Measurements from ENCODE around the gene FKBP4. TPM values are rescaled to one million over a fixed set of nuclear protein-coding genes. Genes with fewer than 3 reads are reported as not detected.
A peak's percentile ranks its signal among the peaks of the same experiment; 100 is the strongest.

The FKBP4 gene
- total and polyA plus RNA-seq, 2 of the 13 experiments (the other 11 are each of a cell fraction or from before 2014, with no cell fraction given): 25.7 to 66.1 TPM

- TF ChIP-seq FOXP4 (CRISPR knock-in tag; IDR thresholded peaks at IDR 0.05) (no peak), ASH2L (IDR thresholded peaks at IDR 0.05; ENCODE audit: insufficient read length, low read depth, low read length) (no peak), DR1 (CRISPR knock-in tag; IDR thresholded peaks at IDR 0.05) (no peak), MLLT10 (CRISPR knock-in tag; IDR thresholded peaks at IDR 0.05) (no peak), ELF1 (CRISPR knock-in tag; IDR thresholded peaks at IDR 0.05) (no peak), ZNF260 (CRISPR knock-in tag; IDR thresholded peaks at IDR 0.05; ENCODE audit: borderline replicate concordance, low read depth) (no peak), KDM1A (CRISPR knock-in tag; IDR thresholded peaks at IDR 0.05) (0 out of 2 replicates have a peak, but pooled peaks have one; percentile 22), ZBTB20 (CRISPR knock-in tag; IDR thresholded peaks at IDR 0.05; ENCODE audit: borderline replicate concordance, low read depth) (no peak), ZZZ3 (CRISPR knock-in tag; IDR thresholded peaks at IDR 0.05; ENCODE audit: borderline replicate concordance) (no peak), MAFF (IDR thresholded peaks at IDR 0.05; ENCODE audit: low read depth, low read length) (no peak), ATF1 (CRISPR knock-in tag; IDR thresholded peaks at IDR 0.05) (no peak), BRF2 (CRISPR knock-in tag; IDR thresholded peaks at IDR 0.05) (no peak), SP4 (CRISPR knock-in tag; IDR thresholded peaks at IDR 0.05) (peak; percentile 45; the same call in 1 of the 2 replicates), POLR2AphosphoS5 (IDR thresholded peaks at IDR 0.05; ENCODE audit: low read depth, low read length) (no peak), SETDB1 (CRISPR knock-in tag; IDR thresholded peaks at IDR 0.05; ENCODE audit: borderline replicate concordance) (no peak), ZNF768 (CRISPR knock-in tag; IDR thresholded peaks at IDR 0.05) (0 out of 2 replicates have a peak, but pooled peaks have one; percentile 14)
- TF ChIP-seq, protein P1, sequence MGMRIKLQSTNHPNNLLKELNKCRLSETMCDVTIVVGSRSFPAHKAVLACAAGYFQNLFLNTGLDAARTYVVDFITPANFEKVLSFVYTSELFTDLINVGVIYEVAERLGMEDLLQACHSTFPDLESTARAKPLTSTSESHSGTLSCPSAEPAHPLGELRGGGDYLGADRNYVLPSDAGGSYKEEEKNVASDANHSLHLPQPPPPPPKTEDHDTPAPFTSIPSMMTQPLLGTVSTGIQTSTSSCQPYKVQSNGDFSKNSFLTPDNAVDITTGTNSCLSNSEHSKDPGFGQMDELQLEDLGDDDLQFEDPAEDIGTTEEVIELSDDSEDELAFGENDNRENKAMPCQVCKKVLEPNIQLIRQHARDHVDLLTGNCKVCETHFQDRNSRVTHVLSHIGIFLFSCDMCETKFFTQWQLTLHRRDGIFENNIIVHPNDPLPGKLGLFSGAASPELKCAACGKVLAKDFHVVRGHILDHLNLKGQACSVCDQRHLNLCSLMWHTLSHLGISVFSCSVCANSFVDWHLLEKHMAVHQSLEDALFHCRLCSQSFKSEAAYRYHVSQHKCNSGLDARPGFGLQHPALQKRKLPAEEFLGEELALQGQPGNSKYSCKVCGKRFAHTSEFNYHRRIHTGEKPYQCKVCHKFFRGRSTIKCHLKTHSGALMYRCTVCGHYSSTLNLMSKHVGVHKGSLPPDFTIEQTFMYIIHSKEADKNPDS (CRISPR knock-in tag; IDR thresholded peaks at IDR 0.05): no peak
- TF ChIP-seq, protein P2, sequence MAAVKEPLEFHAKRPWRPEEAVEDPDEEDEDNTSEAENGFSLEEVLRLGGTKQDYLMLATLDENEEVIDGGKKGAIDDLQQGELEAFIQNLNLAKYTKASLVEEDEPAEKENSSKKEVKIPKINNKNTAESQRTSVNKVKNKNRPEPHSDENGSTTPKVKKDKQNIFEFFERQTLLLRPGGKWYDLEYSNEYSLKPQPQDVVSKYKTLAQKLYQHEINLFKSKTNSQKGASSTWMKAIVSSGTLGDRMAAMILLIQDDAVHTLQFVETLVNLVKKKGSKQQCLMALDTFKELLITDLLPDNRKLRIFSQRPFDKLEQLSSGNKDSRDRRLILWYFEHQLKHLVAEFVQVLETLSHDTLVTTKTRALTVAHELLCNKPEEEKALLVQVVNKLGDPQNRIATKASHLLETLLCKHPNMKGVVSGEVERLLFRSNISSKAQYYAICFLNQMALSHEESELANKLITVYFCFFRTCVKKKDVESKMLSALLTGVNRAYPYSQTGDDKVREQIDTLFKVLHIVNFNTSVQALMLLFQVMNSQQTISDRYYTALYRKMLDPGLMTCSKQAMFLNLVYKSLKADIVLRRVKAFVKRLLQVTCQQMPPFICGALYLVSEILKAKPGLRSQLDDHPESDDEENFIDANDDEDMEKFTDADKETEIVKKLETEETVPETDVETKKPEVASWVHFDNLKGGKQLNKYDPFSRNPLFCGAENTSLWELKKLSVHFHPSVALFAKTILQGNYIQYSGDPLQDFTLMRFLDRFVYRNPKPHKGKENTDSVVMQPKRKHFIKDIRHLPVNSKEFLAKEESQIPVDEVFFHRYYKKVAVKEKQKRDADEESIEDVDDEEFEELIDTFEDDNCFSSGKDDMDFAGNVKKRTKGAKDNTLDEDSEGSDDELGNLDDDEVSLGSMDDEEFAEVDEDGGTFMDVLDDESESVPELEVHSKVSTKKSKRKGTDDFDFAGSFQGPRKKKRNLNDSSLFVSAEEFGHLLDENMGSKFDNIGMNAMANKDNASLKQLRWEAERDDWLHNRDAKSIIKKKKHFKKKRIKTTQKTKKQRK (IDR thresholded peaks at IDR 0.05; ENCODE audit: low read length): no peak
- TF ChIP-seq, protein P3, sequence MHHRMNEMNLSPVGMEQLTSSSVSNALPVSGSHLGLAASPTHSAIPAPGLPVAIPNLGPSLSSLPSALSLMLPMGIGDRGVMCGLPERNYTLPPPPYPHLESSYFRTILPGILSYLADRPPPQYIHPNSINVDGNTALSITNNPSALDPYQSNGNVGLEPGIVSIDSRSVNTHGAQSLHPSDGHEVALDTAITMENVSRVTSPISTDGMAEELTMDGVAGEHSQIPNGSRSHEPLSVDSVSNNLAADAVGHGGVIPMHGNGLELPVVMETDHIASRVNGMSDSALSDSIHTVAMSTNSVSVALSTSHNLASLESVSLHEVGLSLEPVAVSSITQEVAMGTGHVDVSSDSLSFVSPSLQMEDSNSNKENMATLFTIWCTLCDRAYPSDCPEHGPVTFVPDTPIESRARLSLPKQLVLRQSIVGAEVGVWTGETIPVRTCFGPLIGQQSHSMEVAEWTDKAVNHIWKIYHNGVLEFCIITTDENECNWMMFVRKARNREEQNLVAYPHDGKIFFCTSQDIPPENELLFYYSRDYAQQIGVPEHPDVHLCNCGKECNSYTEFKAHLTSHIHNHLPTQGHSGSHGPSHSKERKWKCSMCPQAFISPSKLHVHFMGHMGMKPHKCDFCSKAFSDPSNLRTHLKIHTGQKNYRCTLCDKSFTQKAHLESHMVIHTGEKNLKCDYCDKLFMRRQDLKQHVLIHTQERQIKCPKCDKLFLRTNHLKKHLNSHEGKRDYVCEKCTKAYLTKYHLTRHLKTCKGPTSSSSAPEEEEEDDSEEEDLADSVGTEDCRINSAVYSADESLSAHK (CRISPR knock-in tag; IDR thresholded peaks at IDR 0.05; ENCODE audit: borderline replicate concordance): no peak
These were observed 10.7 kb upstream of the FKBP4 start (continued) for GRCh38 chr12:2783936-2784600.

All from HepG2 (cell line).